ENCODE data around the gene VPREB3.

DNA sequence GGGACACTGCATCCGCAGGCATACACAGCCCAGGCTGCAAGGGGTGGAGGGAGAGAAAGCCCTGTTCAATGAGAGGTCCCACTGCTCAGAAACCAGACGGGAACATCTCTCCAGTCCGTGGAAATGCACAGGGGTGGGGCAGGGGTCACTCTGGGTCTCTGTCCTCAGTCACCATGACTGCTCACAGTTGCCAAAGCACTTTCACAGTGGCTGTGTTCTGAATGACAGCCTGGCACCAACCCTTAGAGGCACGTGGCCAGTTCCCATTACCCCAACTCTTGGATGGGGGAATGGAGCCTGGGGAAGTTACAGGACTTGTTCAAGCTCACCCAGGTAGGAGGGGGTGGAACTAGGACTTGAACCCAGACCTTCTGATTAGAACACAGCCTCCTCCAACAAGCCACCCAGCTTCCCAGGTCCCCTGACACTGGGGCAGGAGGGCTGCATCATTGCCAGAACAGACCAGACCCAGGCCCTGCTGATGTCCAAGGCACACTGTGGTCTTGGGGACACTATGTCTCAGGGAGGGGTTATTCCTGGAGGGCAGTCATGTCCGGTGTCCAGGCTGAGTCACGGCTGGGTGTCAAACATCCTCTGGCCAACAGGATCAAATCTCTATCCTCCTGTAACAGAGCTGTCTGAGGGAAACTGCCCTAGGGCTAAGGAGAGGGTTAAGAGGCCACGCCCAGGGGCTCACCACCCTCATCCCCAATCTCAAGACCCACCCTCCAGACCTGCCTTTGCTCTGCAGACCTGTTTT, 11.5 kb downstream of the VPREB3 start:
- no peak for TF ChIP-seq CBX3 (IDR thresholded peaks at IDR 0.05; ENCODE audit: low read depth)
- no peak for TF ChIP-seq SIN3A (IDR thresholded peaks at IDR 0.05; ENCODE audit: low read depth)
- TF ChIP-seq POLR2AphosphoS5 (IDR thresholded peaks at IDR 0.05; ENCODE audit: low read depth, low read length): no peak
- TF ChIP-seq, protein P1, sequence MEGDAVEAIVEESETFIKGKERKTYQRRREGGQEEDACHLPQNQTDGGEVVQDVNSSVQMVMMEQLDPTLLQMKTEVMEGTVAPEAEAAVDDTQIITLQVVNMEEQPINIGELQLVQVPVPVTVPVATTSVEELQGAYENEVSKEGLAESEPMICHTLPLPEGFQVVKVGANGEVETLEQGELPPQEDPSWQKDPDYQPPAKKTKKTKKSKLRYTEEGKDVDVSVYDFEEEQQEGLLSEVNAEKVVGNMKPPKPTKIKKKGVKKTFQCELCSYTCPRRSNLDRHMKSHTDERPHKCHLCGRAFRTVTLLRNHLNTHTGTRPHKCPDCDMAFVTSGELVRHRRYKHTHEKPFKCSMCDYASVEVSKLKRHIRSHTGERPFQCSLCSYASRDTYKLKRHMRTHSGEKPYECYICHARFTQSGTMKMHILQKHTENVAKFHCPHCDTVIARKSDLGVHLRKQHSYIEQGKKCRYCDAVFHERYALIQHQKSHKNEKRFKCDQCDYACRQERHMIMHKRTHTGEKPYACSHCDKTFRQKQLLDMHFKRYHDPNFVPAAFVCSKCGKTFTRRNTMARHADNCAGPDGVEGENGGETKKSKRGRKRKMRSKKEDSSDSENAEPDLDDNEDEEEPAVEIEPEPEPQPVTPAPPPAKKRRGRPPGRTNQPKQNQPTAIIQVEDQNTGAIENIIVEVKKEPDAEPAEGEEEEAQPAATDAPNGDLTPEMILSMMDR (IDR thresholded peaks at IDR 0.05 in 2 of 3, conservative IDR thresholded peaks at IDR 0.05 in 1 of 3; ENCODE audit: borderline replicate concordance in 1 of 3, insufficient read depth in 1 of 3, low read depth in 2 of 3, low read length in 2 of 3): no peak
- TF ChIP-seq TCF7L2 (IDR thresholded peaks at IDR 0.05; ENCODE audit: borderline replicate concordance, extremely low read depth, insufficient read depth, insufficient read length): no peak
- TF ChIP-seq EZH2 (IDR thresholded peaks at IDR 0.05): no peak
- no peak for TF ChIP-seq YY1 (IDR thresholded peaks at IDR 0.05; ENCODE audit: extremely low read depth, insufficient replicate concordance, low read depth, low read length)
- no peak for TF ChIP-seq SRF (IDR thresholded peaks at IDR 0.05; ENCODE audit: low read depth)
- TF ChIP-seq SP1 (IDR thresholded peaks at IDR 0.05; ENCODE audit: low read depth): no peak
- no peak for TF ChIP-seq EGR1 (IDR thresholded peaks at IDR 0.05; ENCODE audit: low read depth)
- TF ChIP-seq EZH2phosphoT487 (IDR thresholded peaks at IDR 0.05; ENCODE audit: borderline replicate concordance): no peak
- no peak for TF ChIP-seq POLR2A (IDR thresholded peaks at IDR 0.05; ENCODE audit: borderline replicate concordance, extremely low read depth, insufficient read depth, insufficient read length)

All from HCT116 (cell line).